WTC11 (cell line): ENCODE data around the gene CYP8B1. TPM values are rescaled to one million over a fixed set of nuclear protein-coding genes. Genes with fewer than 3 reads are reported as not detected.

Source experiments
- ATAC-seq: fragments of 200-7000 bp; cut with Tn5 transposase; 2 replicates; pipeline ENCODE4 v1.10.0; 2021; ENCODE audit warnings: mild to moderate bottlenecking, moderate library complexity
- CTCF ChIA-PET: fragments of 300-600 bp; sonication (Branson Sonifier 250); formaldehyde crosslinking; loops from one replicate; lab custom pipeline; 2021; ENCODE audit warnings: antibody characterized with exemption; lab: Charles Lee
- POLR2A ChIA-PET: fragments of 350-600 bp; sonication (Branson Sonifier 250); formaldehyde crosslinking; loops from one replicate; lab custom pipeline; 2021; ENCODE audit warnings: antibody characterized with exemption; lab: Charles Lee
- DNase-seq: peaks from one replicate; pipeline ENCODE4 v3.0.0; 2021; ENCODE audit warnings: low spot score
- H3K27ac Mint-ChIP-seq: 2 replicates; pipeline ENCODE4 v1.8.0; 2021; ENCODE audit warnings: mixed read lengths
- H3K27me3 Mint-ChIP-seq: 2 replicates; pipeline ENCODE4 v1.8.0; 2021; ENCODE audit warnings: low read depth, mild to moderate bottlenecking, moderate library complexity, mixed read lengths
- H3K36me3 Mint-ChIP-seq: 2 replicates; pipeline ENCODE4 v1.8.0; 2021; ENCODE audit warnings: mixed read lengths
- H3K4me1 Mint-ChIP-seq: 2 replicates; pipeline ENCODE4 v1.8.0; 2022; ENCODE audit warnings: mixed read lengths
- H3K4me3 Mint-ChIP-seq: 2 replicates; pipeline ENCODE4 v1.8.0; 2021; ENCODE audit warnings: mild to moderate bottlenecking, moderate library complexity, mixed read lengths
- H3K9me3 Mint-ChIP-seq: 2 replicates; pipeline ENCODE4 v1.8.0; 2021; ENCODE audit warnings: mixed read lengths
- ATF1 ChIP-seq: sonication (generic); formaldehyde crosslinking; IDR thresholded peaks from 2 replicates; pipeline ENCODE4 v1.8.1; 2023; ENCODE audit warnings: mild to moderate bottlenecking, moderate library complexity, missing genetic modification reagents
- ATF3 ChIP-seq: sonication (generic); formaldehyde crosslinking; conservative IDR thresholded peaks from 2 replicates; pipeline ENCODE4 v1.8.1; 2022; ENCODE audit warnings: mild to moderate bottlenecking, missing genetic modification reagents
- CREM ChIP-seq: sonication (generic); formaldehyde crosslinking; IDR thresholded peaks from 2 replicates; pipeline ENCODE4 v1.8.1; 2022; ENCODE audit warnings: mild to moderate bottlenecking, missing genetic modification reagents, moderate library complexity
- FOXP4 ChIP-seq: sonication (generic); formaldehyde crosslinking; IDR thresholded peaks from 2 replicates; pipeline ENCODE4 v1.8.0; 2022; ENCODE audit warnings: mild to moderate bottlenecking, missing genetic modification reagents
- HMGA2 ChIP-seq: fragments of 250-450 bp; sonication (Bioruptor Pico); IDR thresholded peaks from 2 replicates; pipeline ENCODE4 v1.4.0; 2021; ENCODE audit warnings: mild to moderate bottlenecking, moderate library complexity
- JUN ChIP-seq: sonication (generic); formaldehyde crosslinking; IDR thresholded peaks from 2 replicates; pipeline ENCODE4 v1.8.0; 2023; ENCODE audit warnings: mild to moderate bottlenecking, missing genetic modification reagents
- MLX ChIP-seq: sonication (generic); formaldehyde crosslinking; IDR thresholded peaks from 2 replicates; pipeline ENCODE4 v1.8.1; 2023; ENCODE audit warnings: mild to moderate bottlenecking, missing genetic modification reagents, moderate library complexity
- PRDM15 ChIP-seq: sonication (generic); formaldehyde crosslinking; IDR thresholded peaks from 2 replicates; pipeline ENCODE4 v1.8.0; 2022; ENCODE audit warnings: missing genetic modification reagents
- PRRX2 ChIP-seq: fragments of 250-450 bp; sonication (Bioruptor Pico); IDR thresholded peaks from 2 replicates; pipeline ENCODE4 v1.8.0; 2021; ENCODE audit warnings: mild to moderate bottlenecking
- SOX15 ChIP-seq: fragments of 250-450 bp; sonication (Bioruptor Pico); IDR thresholded peaks from 2 replicates; pipeline ENCODE4 v1.9.0; 2021; ENCODE audit warnings: mild to moderate bottlenecking
- STAT6 ChIP-seq: sonication (generic); formaldehyde crosslinking; conservative IDR thresholded peaks from 2 replicates; pipeline ENCODE4 v1.8.1; 2023; ENCODE audit warnings: mild to moderate bottlenecking, low read depth, missing genetic modification reagents, moderate library complexity
- USF2 ChIP-seq: sonication (generic); formaldehyde crosslinking; IDR thresholded peaks from 2 replicates; pipeline ENCODE4 v1.8.1; 2023; ENCODE audit warnings: mild to moderate bottlenecking, missing genetic modification reagents, moderate library complexity
- ZBTB43 ChIP-seq: sonication (generic); formaldehyde crosslinking; IDR thresholded peaks from 2 replicates; pipeline ENCODE4 v1.8.1; 2023; ENCODE audit warnings: mild to moderate bottlenecking, missing genetic modification reagents
- ZNF281 ChIP-seq: sonication (generic); formaldehyde crosslinking; IDR thresholded peaks from 2 replicates; pipeline ENCODE4 v1.8.0; 2023; ENCODE audit warnings: mild to moderate bottlenecking, missing genetic modification reagents
- ZNF425 ChIP-seq: fragments of 250-450 bp; sonication (Bioruptor Pico); conservative IDR thresholded peaks from 2 replicates; pipeline ENCODE4 v1.9.0; 2021; ENCODE audit warnings: mild to moderate bottlenecking
- total RNA-seq: library from RNA; stranded (reverse); gene quantifications from 3 replicates; pipeline ENCODE4 v1.2.3, GENCODE V29; 2021

The CYP8B1 gene
- total RNA-seq, 1 experiment from 2014 or later, result 0.13 TPM

GRCh38 chr3:42852441-42852840 lies 23.2 kb downstream of the CYP8B1 start:
- H3K27ac Mint-ChIP-seq, result no peak overlapping the region
- ATAC-seq (no peak), DNase-seq (no peak)
- peaks cover 3% of the 10 kb centered on the region; the same call in 1 of the 2 replicates for H3K9me3 Mint-ChIP-seq
- ChIA-PET POLR2A (no interaction called here), CTCF (interaction anchor here (1.1 to 2.0 kb wide), 2 partner anchors 13 to 22 kb away, joined by 5 to 8 read pairs; no protein-coding TSS in a partner anchor)
- H3K36me3 Mint-ChIP-seq, result no peaks in the 10 kb centered on the region
- H3K4me1 Mint-ChIP-seq, result peaks cover 4% of the 10 kb centered on the region
- no peak for TF ChIP-seq USF2
- no peak for TF ChIP-seq PRRX2 (CRISPR knock-in tag)
- H3K27me3 Mint-ChIP-seq, result no peaks in the 10 kb centered on the region
- no peak overlapping the region for H3K4me3 Mint-ChIP-seq

GRCh38 chr3:42851228-42851834 lies 24.3 kb downstream of the CYP8B1 start:
- no peaks in the 10 kb centered on the region for H3K9me3 Mint-ChIP-seq
- no peak for ATAC-seq
- H3K4me3 Mint-ChIP-seq, result no peak overlapping the region
- H3K27me3 Mint-ChIP-seq, result no peaks in the 10 kb centered on the region
- H3K4me1 Mint-ChIP-seq, result peaks cover 9% of the 10 kb centered on the region
- H3K27ac Mint-ChIP-seq, result no peak overlapping the region
- ChIA-PET CTCF (interaction anchor here (0.5 to 2.0 kb wide), 4 partner anchors 12 to 33 kb away, joined by 4 to 8 read pairs (median 6); no protein-coding TSS in a partner anchor), POLR2A (no interaction called here)
- DNase-seq, result no peak
- no peaks in the 10 kb centered on the region for H3K36me3 Mint-ChIP-seq
- TF ChIP-seq PRDM15 (CRISPR knock-in tag), result no peak
- no peak for TF ChIP-seq ZBTB43 (CRISPR knock-in tag)
- TF ChIP-seq CREM, result no peak
- no peak for TF ChIP-seq ATF1 (CRISPR knock-in tag)
- no peak for TF ChIP-seq SOX15 (CRISPR knock-in tag)
- TF ChIP-seq MLX (CRISPR knock-in tag), result no peak
- no peak for TF ChIP-seq JUN (CRISPR knock-in tag)
- TF ChIP-seq HMGA2 (CRISPR knock-in tag), result no peak
- no peak for TF ChIP-seq ZNF281 (CRISPR knock-in tag)
- TF ChIP-seq ATF3, result no peak
- no peak for TF ChIP-seq FOXP4
- no peak for TF ChIP-seq STAT6 (CRISPR knock-in tag)
- no peak for TF ChIP-seq ZNF425 (CRISPR knock-in tag)
